Mammary epithelial cell (primary cell): ENCODE results near the gene SAP30L.

Source experiments
- EZH2 ChIP-seq: IDR thresholded peaks from 2 replicates; pipeline ENCODE4 v1.6.1; 2012; ENCODE audit warnings: low read length, inconsistent platforms, borderline replicate concordance
- TF ChIP-seq, protein P1 (sequence below), 2 donors: IDR thresholded peaks in 1 of 2; conservative IDR thresholded peaks in 1 of 2; 2 replicates each; pipeline ENCODE4 v1.5.1; 2011 to 2012; ENCODE audit warnings: inconsistent platforms in 2 of 2, low read length in 2 of 2, mild to moderate bottlenecking in 2 of 2, control low read depth in 1 of 2, low read depth in 1 of 2; ENCODE audit not compliant: insufficient read depth in 1 of 2; ENCODE audit errors: extremely low read depth in 1 of 2

DNA sequence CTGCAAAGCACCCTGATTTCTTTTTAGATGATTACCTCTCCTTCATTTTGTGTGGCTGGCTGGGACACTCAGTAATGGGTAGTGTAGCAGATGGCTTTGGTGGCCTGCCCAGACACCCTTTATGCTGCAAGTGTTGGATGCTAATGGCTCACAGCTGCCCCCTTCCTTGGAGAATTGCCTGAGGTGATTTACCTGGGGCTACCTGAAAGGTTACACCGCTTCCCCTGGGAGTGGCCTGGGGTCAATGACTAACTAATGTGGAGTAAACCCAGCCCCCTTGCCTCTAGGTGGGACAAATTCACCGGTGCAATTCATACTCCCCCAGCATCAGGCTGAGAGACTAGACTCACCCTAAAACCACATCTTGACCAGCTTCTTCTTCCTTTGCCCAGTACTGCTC, 55.8 kb downstream of the SAP30L start:
- TF ChIP-seq, protein P1, sequence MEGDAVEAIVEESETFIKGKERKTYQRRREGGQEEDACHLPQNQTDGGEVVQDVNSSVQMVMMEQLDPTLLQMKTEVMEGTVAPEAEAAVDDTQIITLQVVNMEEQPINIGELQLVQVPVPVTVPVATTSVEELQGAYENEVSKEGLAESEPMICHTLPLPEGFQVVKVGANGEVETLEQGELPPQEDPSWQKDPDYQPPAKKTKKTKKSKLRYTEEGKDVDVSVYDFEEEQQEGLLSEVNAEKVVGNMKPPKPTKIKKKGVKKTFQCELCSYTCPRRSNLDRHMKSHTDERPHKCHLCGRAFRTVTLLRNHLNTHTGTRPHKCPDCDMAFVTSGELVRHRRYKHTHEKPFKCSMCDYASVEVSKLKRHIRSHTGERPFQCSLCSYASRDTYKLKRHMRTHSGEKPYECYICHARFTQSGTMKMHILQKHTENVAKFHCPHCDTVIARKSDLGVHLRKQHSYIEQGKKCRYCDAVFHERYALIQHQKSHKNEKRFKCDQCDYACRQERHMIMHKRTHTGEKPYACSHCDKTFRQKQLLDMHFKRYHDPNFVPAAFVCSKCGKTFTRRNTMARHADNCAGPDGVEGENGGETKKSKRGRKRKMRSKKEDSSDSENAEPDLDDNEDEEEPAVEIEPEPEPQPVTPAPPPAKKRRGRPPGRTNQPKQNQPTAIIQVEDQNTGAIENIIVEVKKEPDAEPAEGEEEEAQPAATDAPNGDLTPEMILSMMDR (conservative IDR thresholded peaks at IDR 0.05 in 1 of 2, IDR thresholded peaks at IDR 0.05 in 1 of 2; ENCODE audit: extremely low read depth in 1 of 2, insufficient read depth in 1 of 2, low read depth in 1 of 2, low read length in 2 of 2) = no peak
- no peak for TF ChIP-seq EZH2
